22Rv1 (cell line): Measurements from ENCODE around the gene CACNG3.

Source experiments
- H3K27ac ChIP-seq: fragments of 450-650 bp; 2 replicates; pipeline ENCODE4 v1.5.1; 2017
- ZFX ChIP-seq: fragments of 450-650 bp; IDR thresholded peaks from 2 replicates; pipeline ENCODE4 v1.6.1; 2017; ENCODE audit warnings: antibody characterized with exemption, borderline replicate concordance
- TF ChIP-seq, protein P1 (sequence below): fragments of 450-650 bp; IDR thresholded peaks from 2 replicates; pipeline ENCODE4 v1.5.1; 2017; ENCODE audit warnings: mild to moderate bottlenecking

CACNG3 gene

DNA sequence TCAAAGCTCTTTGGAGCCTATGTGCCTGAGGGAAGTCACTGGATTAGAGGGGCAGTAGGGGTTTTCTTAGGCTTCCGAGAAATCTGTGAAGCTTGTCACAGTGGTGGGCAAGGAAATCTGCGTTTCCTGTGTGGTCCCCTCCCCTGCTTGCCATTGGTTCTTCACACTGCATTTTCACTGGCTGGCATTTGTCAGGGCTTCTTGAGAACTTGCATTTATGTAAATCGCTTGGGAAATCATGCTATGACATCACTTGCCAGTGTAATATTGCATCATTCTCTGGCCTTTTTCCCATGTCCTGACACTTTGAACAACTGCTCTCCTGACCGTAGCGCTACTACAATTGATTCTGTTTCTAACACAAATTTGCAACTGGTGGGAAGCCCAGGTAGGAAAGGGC is 1.8 kb downstream of the CACNG3 start:
- TF ChIP-seq ZFX, result no peak
- TF ChIP-seq, protein P1, sequence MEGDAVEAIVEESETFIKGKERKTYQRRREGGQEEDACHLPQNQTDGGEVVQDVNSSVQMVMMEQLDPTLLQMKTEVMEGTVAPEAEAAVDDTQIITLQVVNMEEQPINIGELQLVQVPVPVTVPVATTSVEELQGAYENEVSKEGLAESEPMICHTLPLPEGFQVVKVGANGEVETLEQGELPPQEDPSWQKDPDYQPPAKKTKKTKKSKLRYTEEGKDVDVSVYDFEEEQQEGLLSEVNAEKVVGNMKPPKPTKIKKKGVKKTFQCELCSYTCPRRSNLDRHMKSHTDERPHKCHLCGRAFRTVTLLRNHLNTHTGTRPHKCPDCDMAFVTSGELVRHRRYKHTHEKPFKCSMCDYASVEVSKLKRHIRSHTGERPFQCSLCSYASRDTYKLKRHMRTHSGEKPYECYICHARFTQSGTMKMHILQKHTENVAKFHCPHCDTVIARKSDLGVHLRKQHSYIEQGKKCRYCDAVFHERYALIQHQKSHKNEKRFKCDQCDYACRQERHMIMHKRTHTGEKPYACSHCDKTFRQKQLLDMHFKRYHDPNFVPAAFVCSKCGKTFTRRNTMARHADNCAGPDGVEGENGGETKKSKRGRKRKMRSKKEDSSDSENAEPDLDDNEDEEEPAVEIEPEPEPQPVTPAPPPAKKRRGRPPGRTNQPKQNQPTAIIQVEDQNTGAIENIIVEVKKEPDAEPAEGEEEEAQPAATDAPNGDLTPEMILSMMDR, result no peak
- H3K27ac ChIP-seq, result no peak overlapping the region

GRCh38 chr16:24258791-24259190 is 2.7 kb downstream of the CACNG3 start:
- H3K27ac ChIP-seq, result no peak overlapping the region
- TF ChIP-seq, protein P1, result no peak
- TF ChIP-seq ZFX, result no peak

GRCh38 chr16:24262816-24263215 is 6.7 kb downstream of the CACNG3 start:
- TF ChIP-seq, protein P1, result no peak
- TF ChIP-seq ZFX, result no peak
- H3K27ac ChIP-seq, result no peak overlapping the region

DNA sequence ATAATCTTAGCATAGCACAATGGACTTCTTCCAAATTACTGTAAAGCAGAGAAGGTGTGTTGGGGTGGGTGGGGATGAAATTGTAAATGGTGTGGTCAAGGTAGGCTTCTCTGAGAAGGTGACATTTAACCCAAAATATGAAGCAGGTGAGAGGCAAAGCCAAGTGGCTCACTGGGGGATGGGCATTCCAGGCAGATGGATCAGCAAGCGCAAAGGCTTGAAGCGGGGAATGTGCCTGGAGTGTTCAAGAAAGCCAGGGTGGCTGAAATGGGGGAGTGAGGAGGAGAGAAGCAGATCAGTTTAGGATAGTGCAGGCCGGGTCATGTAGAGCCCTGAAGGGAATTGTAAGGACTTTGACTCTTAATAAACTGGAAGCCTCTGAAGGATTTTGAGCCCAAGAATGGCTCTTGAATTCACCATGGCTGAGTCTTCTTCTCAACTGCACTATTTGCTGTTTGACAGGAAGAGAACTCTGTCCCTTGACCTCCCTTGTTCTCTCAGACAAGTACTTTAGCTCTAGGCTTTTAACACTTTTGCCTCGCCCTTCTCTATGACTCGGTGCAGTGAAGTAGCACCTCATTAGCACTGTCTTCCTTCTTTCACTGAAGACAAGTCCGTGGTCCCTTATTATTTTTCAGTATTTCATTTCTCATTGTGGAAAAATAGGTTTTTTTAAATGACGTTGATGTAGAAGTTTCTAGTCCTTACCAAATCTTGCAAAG is 14.7 kb downstream of the CACNG3 start:
- TF ChIP-seq ZFX, result no peak
- TF ChIP-seq, protein P1, result no peak
- H3K27ac ChIP-seq, result no peak overlapping the region

DNA sequence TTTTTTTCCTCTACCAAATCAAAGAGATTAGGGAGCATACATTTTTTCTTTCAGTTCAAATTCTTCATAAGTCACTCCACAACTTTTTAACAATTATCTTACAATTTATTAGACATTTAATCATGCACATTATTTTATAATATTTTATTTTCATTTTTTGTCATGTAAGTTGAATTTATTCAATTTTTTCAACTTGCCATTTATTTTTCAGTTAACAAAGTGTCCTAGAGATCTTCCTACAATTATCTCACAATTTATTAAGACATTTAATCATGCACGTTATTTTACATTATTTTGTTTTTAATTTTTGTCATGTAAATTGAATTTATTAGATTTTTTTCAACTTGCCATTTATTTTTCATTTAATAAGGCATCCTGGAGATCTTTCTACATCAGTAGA is 16.2 kb downstream of the CACNG3 start:
- TF ChIP-seq, protein P1, result no peak
- TF ChIP-seq ZFX, result no peak
- no peak overlapping the region for H3K27ac ChIP-seq

- H3K27ac ChIP-seq, result no peak overlapping the region
- TF ChIP-seq ZFX, result no peak
- TF ChIP-seq, protein P1, result no peak
Measured at GRCh38 chr16:24273508-24274182, 17.5 kb downstream of the CACNG3 start.

GRCh38 chr16:24275413-24275812 is 19.3 kb downstream of the CACNG3 start:
- no peak for TF ChIP-seq ZFX
- TF ChIP-seq, protein P1, result no peak
- H3K27ac ChIP-seq, result no peak overlapping the region
